MM.1S (cell line): ENCODE results near the gene FAM124B.

Experiments
- EZH2 ChIP-seq: fragments of 300-600 bp; sonication (generic); optimal IDR thresholded peaks from 2 replicates; pipeline ENCODE3; 2017; ENCODE audit warnings: low read depth, mild to moderate bottlenecking, antibody characterized with exemption, low read length, mixed read lengths
- EZH2phosphoT487 ChIP-seq: fragments of 300-600 bp; sonication (generic); IDR thresholded peaks from 2 replicates; pipeline ENCODE4 v1.6.1; 2018; ENCODE audit warnings: antibody characterized with exemption, low read length
- TF ChIP-seq, protein P1 (sequence below): fragments of 300-600 bp; sonication (generic); IDR thresholded peaks from 2 replicates; pipeline ENCODE4 v1.5.1; 2016; ENCODE audit warnings: antibody characterized with exemption, low read length, mixed read lengths

DNA sequence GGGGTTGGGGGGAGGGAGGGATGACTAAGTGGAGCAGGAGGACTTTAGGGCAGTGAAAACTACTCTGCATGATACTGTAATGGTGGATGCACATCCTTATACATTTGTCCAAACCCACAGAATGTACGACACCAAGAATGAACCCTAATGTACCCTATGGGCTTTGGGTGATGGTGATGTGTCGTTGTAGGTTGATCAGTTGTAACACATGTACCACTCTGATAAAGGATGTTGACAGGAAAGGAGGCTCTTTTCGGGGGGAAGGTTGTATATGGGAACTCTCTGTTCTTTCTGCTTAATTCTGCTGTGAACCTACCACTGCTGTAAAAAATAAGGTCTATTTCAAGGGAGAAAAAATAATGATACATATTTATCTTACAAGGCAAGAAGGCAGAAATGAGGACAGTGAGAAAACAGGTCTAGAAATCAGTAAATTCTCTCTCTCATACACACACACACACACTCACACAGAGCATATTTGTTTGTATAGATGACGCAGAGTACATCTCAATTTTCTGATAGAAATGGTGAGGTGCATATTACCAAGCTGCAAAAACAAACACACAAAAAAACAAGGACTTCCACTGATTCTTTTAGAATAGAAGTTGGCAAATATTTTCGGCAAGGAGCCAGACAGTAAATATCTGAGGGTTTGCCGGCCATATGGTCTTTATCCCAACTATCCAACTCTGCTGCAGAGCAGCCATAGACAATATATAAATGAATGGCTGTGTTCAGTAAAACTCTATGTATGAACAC, 20.2 kb downstream of the FAM124B start:
- TF ChIP-seq, protein P1, sequence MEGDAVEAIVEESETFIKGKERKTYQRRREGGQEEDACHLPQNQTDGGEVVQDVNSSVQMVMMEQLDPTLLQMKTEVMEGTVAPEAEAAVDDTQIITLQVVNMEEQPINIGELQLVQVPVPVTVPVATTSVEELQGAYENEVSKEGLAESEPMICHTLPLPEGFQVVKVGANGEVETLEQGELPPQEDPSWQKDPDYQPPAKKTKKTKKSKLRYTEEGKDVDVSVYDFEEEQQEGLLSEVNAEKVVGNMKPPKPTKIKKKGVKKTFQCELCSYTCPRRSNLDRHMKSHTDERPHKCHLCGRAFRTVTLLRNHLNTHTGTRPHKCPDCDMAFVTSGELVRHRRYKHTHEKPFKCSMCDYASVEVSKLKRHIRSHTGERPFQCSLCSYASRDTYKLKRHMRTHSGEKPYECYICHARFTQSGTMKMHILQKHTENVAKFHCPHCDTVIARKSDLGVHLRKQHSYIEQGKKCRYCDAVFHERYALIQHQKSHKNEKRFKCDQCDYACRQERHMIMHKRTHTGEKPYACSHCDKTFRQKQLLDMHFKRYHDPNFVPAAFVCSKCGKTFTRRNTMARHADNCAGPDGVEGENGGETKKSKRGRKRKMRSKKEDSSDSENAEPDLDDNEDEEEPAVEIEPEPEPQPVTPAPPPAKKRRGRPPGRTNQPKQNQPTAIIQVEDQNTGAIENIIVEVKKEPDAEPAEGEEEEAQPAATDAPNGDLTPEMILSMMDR = no peak
- no peak for TF ChIP-seq EZH2
- TF ChIP-seq EZH2phosphoT487 = no peak
